Mucosa of gallbladder (tissue), 1 donor: ENCODE data around the gene SLC35F4. TPM values are rescaled to one million over a fixed set of nuclear protein-coding genes. Genes with fewer than 3 reads are reported as not detected.
"Not testable (repeated sequence)": the region's sequence is repeated elsewhere in the genome, so short reads cannot be mapped to it uniquely, and the experiment has no call there.

Experiments used
- DNase-seq: peaks from one replicate; pipeline ENCODE4 v3.0.0-alpha.2; 2020; ENCODE audit warnings: low spot score
- total RNA-seq: library from RNA; stranded (reverse); gene quantifications from one replicate; pipeline ENCODE4 v1.2.1, GENCODE V29; 2021
- donor health status: DM: no; HTN: no; CAD: no.

Gene SLC35F4
- total RNA-seq, 1 donor from 2014 or later = not detected

DNA sequence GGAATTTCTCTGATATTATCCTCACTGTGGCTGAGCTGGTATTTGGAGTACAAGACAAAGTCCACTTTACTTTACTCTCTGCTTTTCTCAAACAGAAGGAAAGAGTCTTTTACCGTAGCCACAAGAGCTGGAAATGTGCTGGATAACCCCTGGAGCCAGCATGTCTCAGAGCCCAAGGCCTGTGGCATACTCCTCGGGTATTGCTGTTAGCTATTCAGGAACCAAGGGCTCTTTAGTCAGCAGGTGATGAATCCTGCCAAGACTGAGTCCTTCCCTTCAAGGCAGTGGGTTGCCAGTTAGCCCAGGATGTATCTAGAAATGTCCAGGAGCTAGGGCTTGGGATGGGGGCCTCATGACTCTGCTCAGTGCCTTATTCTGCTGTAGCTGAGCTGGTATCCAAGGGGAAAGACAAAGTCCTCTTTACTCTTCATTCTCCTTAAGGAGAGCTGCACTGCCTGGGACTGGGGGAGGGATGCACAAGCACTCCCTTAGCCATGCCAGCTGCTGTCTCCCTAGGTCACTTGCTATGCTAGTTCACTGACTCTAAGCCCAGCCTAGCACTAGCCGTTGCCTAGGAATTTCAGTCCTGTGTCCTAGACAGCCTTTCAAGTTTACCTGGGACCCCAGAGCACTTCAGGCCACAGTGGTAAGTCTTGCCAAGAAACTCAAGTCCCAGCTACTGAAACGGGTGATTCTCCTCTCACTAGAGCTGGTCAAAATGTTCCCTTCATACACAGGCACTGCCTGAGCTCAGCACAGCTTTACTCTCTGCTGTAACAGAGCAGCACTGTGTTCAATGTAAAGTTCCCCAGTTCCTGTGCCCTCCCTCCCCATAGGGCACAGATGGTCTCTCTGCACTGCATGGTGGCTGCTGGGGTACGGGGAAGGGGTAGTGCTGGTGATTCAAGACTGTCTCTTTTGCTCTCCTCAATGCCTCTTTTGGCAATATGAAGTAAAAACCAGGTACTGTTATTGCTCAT is 136.4 kb downstream of the SLC35F4 start:
- no peak for DNase-seq

DNA sequence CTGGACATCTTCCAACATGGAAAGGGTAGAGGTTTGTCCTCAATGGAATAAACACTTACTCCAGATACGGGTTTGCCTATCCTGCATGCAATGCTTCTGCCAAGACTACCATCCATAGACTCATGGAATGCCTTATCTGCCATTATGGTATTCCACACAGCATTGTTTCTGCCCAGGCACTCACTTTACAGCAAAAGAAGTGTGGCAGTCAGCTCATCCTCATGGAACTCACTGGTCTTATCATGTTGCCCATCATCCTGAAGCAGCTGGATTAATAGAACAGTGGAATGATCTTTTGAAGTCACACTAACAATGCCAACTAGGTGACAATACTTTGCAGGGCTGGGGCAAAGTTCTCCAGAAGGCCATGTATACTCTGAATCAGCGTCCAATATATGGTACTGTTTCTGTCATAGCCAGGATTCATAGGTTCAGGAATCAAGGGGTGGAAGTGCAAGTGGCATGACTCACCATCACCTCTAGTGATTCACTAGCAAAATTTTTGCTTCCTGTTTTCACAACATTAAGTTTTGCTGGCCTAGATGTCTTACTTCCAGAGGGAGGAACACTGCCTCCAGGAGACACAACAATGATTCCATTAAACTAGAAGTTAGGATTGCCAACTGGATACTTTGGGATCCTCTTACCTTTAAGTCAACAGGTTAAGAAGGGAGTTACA is 140.4 kb downstream of the SLC35F4 start:
- DNase-seq = no peak

DNA sequence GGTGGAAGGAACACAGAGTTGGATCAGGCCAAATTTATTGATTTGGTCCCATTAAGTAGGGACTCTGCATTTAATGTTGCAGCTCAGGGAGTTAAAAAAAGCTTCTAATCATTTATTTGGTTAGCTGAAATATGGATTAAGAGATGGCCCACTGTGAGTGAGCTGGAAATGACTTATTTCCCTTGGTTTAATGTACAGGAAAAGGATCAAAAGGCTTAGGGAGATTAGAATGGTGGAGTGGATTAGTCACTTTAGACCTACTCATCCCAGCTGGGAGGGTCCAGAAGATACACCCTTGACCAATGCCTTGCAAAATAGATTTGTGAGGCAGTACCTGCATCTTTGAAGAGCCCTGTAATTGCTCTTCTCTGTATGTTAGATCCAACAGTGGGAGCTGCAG is 143.8 kb downstream of the SLC35F4 start:
- DNase-seq = not testable (repeated sequence)

DNA sequence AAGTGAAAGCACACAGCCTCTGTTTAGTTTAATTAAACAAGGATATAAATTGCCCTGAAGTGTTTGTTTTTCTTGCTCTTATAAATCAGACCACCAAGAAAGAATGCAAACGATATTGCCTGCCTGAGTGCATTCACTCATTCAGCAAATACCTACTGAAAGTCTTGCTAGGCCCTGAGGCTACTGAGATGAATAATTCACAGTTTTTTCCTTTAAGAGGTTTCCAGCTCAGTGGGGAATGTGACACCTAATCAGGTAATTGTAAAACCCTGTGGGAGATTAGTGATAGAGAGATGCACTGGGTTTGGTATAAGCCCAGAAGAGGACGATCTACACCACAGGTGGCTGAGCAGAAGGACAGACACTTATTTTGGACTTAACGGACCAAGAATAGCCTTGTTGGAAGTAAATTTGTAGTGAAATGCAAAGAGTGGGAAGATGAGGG is 151.4 kb downstream of the SLC35F4 start:
- no peak for DNase-seq

- DNase-seq = no peak
These were observed 153.2 kb downstream of the SLC35F4 start for GRCh38 chr14:57712698-57713097.

DNA sequence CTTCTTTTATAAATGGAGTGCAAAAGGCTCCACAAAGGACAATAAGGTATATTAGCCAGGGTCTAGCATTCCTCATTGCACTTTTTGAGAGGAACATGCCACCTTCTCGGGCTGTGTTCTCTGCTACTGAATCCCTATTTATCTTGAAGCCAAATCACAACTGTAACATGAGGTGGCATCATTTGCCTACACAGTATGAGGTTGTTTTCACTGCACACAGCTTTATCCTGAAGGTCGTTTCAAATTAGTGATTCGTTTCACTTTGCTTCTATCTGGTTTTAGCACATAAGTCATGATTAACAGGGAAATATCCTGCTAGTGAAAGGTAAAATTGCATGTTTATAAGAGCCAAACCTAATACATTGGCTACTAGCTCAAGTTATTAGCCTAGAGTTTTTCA is 153.8 kb downstream of the SLC35F4 start:
- no peak for DNase-seq

GRCh38 chr14:57709909-57710308 is 156.0 kb downstream of the SLC35F4 start:
- DNase-seq = no peak

DNA sequence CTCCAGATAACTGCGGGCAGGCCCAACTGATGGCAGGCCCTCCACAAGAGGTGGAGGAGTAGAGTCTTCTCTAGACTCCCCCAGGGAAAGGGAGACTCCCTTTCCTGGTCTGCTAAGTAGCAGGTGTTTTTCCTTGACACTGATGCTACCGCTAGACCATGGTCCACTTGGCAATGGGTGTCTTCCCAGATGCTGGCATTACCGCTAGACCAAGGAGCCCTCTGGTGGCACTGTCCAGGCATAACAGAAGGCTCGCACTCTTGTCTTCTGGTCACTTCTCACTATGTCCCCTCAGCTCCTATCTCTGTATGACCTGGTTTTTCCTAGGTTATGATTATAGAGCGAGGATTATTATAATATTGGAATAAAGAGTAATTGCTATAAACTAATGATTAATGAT is 156.8 kb downstream of the SLC35F4 start:
- not testable (repeated sequence) for DNase-seq

- DNase-seq = no peak
These were observed 158.7 kb downstream of the SLC35F4 start for GRCh38 chr14:57707219-57707618.

DNA sequence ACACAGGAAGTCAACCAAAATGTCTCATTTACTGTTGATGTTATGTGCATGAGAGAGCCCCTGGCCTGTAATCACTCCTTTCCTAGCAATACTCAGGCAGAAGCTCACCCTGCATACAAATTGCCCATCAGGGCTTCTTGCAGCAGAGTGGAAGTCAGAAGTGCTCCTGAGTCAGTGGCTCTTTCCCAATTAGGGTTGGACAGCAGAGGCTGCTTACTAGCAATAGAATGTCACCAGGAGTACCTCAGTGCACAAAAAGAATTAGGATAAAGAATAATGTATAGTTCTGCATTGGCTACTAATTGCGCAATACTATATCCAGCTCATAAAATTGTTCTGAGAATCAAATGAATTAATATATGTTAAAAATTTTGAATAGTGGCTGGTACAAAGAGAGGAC is 161.1 kb downstream of the SLC35F4 start:
- no peak for DNase-seq

GRCh38 chr14:57699947-57700346 is 165.9 kb downstream of the SLC35F4 start:
- no peak for DNase-seq

GRCh38 chr14:57692671-57693070 is 173.2 kb downstream of the SLC35F4 start:
- DNase-seq = no peak

DNA sequence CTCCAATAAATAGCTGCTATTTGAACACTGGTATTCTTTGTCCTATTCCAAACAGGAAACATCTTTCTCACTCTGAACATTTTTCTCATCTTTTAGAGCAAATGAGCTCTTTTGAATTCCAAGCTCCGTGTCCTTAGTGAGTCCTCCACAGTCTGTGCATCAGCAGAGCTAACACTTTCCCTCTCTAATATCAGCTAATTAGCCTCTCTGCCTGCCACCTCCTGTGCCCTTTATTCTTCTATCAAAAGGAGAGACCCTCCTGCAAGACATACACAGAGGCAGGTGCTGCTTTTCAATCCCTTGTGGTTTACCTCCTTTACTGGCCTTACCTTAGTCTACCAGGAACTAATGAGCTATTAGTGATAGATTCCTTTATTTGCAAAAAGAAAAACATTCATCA is 178.5 kb downstream of the SLC35F4 start:
- no peak for DNase-seq

GRCh38 chr14:57686304-57686703 is 179.6 kb downstream of the SLC35F4 start:
- DNase-seq = no peak

DNA sequence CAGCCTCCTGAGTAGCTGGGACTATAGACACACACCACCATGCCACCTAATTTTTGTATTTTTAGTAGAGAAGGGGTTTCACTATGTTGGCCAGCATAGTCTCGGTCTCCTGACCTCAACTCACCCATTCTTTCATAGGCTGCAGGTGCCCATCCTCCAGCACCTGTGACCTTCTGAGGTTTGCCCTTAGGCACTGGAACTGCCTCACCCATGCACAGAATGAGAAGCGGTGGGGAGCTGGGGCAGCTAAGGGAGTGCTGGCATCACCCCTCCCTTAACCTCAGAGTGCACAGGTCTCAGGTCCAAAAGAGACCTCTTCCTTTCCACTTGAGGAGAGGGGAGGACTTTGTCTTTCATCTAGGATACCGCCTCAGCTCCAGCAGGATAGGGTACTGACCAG is 194.9 kb downstream of the SLC35F4 start:
- no peak for DNase-seq

GRCh38 chr14:57660208-57660607 is 205.7 kb downstream of the SLC35F4 start:
- DNase-seq = no peak

GRCh38 chr14:57659052-57659451 is 206.8 kb downstream of the SLC35F4 start:
- no peak for DNase-seq

DNA sequence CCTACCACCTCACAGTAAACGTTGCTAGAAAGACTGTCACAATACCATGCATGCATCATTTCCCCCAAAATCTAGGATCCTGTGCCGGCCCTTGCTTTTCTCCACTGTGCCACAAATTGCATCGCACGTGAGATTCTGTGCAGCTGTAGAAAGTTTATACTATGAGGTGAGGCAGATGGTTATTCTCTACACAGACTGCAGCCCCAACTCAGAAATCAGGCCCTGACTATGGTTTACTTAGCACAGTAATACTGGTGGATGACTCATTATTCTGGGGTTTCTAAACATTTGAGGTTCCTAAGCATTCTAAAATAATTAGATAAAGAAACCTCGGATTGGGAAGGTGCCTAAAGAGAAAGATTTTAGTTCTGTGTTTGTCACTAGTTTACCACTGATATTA is 208.4 kb downstream of the SLC35F4 start:
- DNase-seq = no peak

DNA sequence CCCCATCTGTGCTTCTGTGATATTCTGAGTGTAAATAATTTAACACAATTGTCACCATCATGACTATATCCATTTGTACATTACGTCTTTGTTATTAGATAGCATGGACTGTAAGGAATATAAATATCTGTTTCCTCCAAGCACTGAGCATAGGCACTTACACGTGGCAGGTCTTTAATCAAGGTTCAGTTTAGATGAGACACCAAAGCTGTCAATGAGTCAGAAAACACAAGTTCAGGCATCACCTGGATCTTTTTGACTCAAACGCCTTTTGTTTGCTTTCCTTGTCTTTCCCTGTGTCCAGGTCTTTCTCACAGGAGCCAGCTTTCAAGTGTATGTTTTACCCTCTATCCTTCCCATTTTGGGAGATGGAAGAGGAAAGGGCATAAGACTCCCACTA is 209.0 kb downstream of the SLC35F4 start:
- DNase-seq = no peak

DNA sequence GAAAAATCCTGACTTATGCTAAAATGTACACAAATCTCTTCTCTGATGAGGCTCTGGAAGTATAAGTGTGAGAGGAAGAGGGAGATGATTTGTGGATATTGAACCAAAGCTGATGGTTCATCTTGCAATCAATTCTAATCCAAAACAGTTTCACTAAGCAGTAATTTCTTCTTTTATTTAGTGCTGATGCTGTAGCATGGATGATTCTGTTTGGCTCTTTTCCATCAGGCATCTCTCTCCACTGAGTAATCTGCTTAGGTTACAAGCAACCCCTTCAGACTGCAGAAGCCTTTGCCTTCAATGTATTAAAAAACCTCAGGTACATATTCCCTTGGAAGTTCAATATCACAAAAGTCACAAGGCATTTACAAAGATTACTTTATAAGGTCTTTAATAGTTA is 213.1 kb downstream of the SLC35F4 start:
- DNase-seq = no peak

DNA sequence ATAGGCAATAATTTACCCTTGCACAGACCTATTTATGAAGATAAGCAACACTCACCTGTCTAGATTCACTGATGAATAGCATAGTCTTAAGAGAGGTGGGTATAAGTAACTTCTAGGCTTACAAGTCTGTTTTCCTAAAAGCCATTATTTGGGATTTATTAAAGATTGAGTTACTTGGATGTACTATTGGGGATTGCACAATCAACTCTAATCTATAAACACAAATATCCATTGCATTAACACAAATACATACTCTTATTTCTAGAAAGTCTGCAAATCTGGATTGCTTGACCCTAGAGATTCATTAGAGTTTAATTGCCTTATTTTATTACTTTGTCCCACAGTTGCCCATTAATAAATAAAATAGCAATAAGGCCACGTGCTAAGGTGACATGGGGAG is 224.1 kb downstream of the SLC35F4 start:
- no peak for DNase-seq

- DNase-seq = no peak
These were observed 225.9 kb downstream of the SLC35F4 start for GRCh38 chr14:57640036-57640435.

DNA sequence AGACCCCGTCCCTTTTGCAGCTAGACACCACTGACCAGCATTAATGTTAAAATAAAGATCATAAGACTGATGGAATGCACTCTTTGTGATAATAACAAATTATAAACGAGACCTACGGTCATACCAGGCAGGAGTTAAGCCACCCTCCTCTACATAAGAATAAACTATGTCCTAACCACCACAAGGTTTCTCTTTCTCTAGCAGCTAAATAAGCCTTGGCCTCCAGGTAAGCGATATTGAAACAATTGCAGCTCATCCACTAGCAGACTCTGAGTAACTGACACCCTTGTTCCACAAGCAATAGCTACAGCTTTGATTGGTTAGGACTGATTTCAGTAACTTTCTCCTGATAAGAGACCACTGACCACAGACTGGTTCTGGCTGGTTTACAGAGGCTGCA is 228.0 kb downstream of the SLC35F4 start:
- DNase-seq = no peak
